Activated CD4-positive, alpha-beta T cell treated with anti-CD3 and anti-CD28 coated beads, Interleukin-2, amount 50 U/mL, for 4 hours (primary cell): ENCODE measurements around the gene CCDC93.
"Not testable (repeated sequence)": the region's sequence is repeated elsewhere in the genome, so short reads cannot be mapped to it uniquely, and the experiment has no call there.

Source experiments
- DNase-seq, 2 experiments: peaks; one replicate each; pipeline ENCODE4 v3.0.0-alpha.2; 2020

CCDC93 gene

GRCh38 chr2:117952228-117952627 is 61.6 kb downstream of the CCDC93 start:
- no peak for DNase-seq

- no peak for DNase-seq
Measured at GRCh38 chr2:117949806-117950205, 64.1 kb downstream of the CCDC93 start.

GRCh38 chr2:117948615-117949014 is 65.3 kb downstream of the CCDC93 start:
- no peak for DNase-seq

- DNase-seq, result no peak
Measured at GRCh38 chr2:117945296-117945695, 68.6 kb downstream of the CCDC93 start.

DNA sequence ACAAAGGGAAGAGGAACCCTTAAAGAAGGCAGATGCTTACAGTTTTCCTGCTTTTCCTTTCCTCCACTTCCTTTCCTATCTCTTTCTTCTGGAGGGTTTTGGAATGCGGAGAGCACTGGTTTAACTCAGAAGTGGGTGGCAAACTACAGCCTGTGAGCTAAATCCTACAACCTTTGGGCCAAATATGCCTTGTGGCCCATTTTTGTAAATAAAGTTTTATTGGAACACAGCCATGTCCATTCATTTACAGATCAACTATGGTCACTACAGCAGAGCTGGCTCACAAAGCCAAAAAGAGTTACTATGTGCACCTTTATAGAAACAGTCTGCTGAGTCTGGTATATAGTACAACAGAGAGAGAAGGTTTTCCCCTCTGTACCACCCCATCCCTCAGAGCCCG is 69.1 kb downstream of the CCDC93 start:
- no peak for DNase-seq

DNA sequence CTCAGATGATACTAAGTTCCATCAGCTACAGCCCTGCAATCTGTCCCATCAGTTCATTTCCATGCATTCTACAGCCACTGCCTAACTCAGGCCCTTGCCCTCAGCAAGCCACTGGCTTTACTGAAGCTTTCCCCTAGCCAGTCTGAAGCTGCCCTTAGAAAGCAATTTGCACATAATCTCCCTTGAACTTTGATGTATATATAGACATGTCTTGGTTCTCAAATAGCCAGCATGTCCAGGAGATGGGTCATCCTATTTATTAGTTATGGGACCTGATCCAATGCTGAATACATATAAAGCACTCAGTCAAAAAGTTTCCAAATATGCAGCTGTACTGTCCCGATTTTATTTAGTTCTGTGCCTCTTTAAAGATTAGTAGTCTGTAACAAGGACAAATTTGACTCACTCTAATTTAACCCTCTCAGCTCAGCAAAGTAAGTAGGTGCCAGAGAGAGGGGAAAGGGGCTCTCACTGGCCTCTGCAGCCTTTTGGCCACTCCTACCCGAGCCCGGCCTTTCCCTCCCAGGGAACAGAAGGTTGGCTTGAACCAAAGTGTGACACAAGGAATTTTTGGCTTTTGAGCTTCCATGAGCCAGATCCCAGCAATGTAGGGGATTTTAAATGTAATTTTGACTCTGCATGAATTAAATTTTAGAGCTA is 70.7 kb downstream of the CCDC93 start:
- no peak for DNase-seq

DNA sequence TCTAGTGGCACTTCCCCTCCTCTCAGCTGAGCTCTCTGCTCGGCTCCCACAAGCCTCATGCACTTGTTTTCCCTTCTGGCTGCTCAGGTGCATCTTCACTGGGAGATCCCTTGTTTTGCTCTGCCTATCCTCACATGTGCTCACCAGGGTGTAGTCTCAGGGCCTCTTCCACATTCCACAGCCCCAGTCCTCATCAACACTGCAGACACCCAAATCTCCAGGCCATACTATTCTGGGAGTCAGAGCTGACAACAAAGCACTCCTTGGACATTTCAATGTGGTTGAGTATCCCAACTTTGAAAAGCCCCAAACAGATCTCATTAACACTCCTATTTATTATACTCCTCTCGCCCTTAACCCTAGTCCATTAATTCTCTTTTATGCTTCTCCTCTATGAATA is 71.3 kb downstream of the CCDC93 start:
- no peak for DNase-seq

DNA sequence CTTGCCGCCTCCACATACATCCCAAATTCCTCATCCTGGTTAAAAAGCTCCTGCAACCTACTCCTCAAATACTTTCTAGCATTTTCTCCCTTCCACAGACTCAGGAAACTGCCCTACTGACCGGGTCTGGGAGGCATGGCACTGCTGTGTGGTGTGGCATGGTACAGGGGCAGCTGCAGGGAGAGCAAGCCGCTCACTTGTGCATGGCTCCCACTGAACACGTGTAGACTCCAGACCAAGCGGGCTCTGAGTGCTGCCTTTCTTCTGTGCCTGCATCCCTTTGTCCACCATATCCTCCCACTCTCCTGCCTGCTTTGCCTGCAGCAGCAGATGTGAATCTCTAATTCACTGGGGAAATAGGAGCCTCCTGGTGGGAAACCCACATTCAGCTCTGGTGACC is 72.2 kb downstream of the CCDC93 start:
- no peak for DNase-seq

- no peak for DNase-seq
Measured at GRCh38 chr2:117940436-117940835, 73.4 kb downstream of the CCDC93 start.

DNA sequence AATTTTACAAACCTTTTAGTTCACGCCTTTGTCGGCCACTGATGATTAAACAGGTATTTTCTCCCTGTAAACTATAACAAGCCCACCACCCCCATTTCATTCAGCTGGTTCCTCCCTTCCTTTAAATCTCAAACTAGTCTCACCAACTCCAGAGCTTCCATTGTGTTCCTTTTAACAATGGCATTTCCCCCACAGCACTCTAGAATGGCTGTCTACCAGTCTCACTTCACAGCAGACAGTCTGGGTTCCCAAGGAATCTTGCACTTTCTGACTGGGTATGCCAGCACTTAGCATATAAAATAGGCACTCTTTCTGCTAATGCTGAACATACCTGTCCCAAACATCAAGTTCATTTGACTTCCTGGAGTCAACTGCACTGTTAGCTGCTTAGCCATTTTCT is 75.3 kb downstream of the CCDC93 start:
- DNase-seq, result no peak

DNA sequence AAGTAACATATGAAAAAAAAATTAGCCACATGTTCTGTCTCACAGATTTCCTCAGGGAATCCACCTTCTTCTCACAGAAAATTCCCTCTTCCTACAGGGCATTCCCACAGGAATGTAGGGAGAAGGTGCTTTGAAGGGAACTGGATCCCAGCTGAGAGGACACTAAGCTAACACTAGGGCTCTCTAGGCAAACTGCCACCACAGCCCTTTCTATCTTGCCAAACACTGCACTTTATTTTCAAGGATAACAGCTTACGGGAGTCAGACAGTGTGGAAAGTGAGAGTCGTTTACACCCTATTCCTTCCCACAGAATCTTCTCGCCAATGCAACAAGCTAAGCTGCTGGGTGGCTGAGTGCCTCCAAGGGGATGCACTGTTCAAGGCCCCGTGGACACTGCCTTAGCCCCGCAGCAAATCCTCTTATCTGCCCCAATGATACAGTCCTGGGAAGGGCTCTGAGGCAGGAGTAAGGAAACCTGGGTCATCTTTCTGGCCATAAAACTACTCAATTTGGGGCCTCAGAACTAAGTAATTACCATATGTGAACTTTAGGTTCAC is 76.9 kb downstream of the CCDC93 start:
- no peak for DNase-seq

DNA sequence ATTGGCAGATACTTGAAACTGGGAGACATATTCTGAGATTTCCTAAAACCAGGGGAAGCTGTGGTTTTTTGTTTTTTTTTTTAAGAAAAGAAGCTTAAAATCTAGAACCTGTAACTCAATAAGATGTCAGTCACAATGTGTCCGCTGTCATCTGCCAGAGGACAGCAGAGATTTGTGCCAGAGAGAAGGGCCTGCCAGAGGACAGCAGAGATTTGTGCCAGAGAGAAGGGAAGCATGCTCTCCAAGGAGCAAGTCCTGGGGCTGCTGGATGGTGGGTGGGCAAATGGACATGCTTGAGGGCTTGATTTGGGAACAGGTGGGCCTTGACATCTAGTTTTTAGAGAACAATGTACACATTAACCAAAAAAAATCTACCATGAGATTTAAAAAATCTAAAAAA is 77.9 kb downstream of the CCDC93 start:
- DNase-seq, result no peak

GRCh38 chr2:117935456-117935855 is 78.4 kb downstream of the CCDC93 start:
- DNase-seq, result no peak

DNA sequence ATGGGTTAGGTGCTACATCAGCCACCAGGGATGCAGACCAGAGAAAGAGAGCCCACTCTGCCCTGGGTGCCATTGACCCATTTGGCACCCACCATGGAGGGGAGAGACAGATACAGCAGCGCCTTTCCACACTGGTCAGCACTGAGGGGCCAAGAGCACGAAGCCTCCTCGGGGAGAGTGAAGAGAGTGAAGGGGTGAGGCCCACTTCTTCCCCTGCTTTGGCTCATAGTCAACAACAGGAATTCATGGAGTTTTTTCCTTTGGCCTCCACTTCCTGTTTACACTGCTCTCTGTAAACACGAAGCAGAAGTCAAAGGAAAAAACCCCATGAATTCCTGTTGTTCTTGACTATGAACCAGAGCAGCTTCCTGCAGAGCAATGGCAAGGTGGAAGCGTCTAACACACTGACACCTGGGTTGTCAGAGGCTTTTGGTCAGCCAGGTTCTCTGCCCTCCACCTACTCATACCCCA is 80.0 kb downstream of the CCDC93 start:
- no peak for DNase-seq

DNA sequence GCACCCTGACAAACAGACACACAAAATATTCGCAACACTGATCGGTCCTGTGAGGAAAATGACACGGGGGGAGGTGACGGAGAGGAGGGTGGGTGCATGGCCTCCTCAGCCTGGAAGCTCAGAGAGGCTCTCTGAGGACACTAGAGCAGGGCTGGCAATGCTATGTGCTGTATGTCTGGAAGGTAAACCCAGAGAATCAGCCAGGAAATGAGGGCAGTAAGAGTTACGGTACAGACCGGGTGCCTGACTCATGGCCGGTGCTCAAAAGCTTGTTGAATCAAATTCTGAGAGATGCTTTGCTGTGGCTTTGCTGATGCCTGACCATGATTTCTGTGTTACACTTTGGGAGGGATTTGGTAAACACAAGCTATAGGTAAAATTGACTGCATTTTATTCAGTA is 81.9 kb downstream of the CCDC93 start:
- no peak for DNase-seq

- DNase-seq, result no peak
Measured at GRCh38 chr2:117931266-117931665, 82.6 kb downstream of the CCDC93 start.

DNA sequence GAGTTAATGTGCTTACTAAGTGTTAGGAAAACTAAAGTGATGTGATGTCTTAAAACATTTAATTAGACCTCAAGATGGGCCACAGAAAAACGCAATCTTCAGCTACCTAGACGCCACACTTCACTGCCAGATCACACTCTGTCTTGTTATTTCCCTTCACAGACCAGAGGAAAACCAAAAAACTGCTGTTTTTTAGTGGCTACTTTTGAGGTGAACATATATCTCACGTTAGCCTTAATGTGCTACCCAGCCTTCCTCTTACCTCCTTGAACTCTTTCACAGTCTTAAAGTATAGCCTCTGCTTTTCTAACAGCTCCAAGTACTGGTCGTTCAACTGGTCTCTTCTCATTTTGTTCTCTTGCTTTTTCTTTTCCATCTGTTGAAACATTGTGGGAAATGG is 83.1 kb downstream of the CCDC93 start:
- DNase-seq, result no peak

DNA sequence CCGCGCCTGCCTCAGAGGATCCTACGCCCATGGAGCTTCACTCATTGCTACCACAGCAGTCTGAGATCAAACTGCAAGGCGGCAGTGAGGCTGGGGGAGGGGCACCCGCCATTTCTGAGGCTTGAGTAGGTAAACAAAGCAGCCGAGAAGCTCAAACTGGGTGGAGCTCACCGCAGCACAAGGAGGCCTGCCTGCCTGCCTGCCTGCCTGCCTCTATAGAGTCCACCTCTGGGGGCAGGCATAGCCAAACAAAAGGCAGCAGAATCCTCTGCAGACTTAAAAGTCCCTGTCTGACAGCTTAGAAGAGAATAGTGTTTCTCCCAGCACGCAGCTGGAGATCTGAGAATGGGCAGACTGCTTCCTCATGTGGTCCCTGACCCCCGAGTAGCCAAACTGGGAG is 90.4 kb downstream of the CCDC93 start:
- DNase-seq, result not testable (repeated sequence)

DNA sequence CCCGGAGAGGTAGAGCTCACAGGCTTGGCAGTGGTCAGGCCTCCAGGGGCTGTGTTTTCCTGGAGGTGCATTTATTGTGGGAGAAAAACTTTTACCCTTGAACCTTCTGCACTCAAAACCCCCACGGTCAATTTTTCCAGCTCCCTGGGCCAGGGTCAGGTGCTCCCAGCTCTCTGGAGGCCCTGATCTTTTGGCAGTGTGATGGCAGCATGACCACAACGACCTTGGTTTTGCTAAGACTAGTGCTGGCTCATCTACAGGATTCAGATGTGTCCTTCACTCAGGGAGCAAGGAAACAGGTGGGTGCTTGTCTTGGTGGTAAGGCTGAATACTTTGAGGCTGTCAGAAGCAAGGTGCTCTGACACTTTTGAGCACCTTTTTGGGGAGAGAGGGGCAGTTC is 92.3 kb downstream of the CCDC93 start:
- no peak for DNase-seq

DNA sequence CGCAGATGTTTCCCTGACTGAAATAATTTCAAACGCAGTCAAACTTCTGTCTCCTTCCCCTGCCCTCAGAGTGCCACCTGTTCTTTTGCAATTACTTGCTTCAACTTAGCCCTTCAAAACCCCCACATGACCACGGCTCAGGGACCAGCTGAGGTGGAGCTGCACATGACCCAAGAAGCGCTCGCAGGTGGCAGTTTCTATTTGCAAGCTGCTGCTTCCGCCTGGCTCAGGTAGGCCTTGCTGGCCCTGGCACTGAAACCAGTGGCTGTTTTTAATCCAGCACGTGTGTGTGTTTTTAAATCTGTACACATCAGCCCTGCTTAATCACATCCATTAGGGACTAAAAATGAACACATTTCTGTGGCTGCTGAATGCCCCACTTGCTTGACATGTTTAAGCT is 95.3 kb downstream of the CCDC93 start:
- no peak for DNase-seq

GRCh38 chr2:117917223-117917917 is 96.5 kb downstream of the CCDC93 start:
- DNase-seq, result no peak

GRCh38 chr2:117902933-117903332 is 110.9 kb downstream of the CCDC93 start:
- no peak for DNase-seq

DNA sequence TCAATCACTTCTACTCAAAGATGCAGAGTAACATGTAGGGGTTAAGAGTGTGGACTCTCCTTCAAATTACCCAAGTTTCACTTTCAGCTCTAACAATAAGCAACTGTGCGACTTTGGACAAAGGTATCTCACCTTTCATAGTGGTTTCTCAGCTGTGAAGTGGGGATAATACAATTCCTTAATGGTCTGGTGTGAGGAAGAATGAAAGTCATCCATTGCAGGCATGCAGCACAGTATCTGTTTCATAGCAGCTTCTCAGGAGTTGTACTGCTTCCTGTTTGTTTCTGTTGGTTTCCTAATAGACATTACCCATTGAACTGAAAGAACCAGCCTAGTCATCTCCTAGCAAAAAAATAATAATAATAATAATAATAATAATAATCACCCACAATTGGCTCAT is 125.0 kb downstream of the CCDC93 start:
- DNase-seq, result no peak

- no peak for DNase-seq
Measured at GRCh38 chr2:117885308-117885707, 128.6 kb downstream of the CCDC93 start.

GRCh38 chr2:117879003-117879402 is 134.9 kb downstream of the CCDC93 start:
- DNase-seq, result no peak
